Trophoblast cell (in vitro differentiated cells and primary cell): ENCODE data around the gene SPDYC.

Experiments used
- DNase-seq, 2 donors: peaks; one replicate each; pipeline ENCODE4 v3.0.0-alpha.2; 2016
- H2AFZ ChIP-seq: 2 replicates; pipeline ENCODE4 v1.6.1; 2013; ENCODE audit warnings: low read length, moderate library complexity, mild to moderate bottlenecking; ENCODE audit not compliant: insufficient read depth, poor library complexity
- H2AK5ac ChIP-seq: 2 replicates; pipeline ENCODE4 v1.6.1; 2013; ENCODE audit warnings: mild to moderate bottlenecking, low read length
- H2BK120ac ChIP-seq: 2 replicates; pipeline ENCODE4 v1.6.1; 2013; ENCODE audit warnings: low read length, mild to moderate bottlenecking, moderate library complexity; ENCODE audit not compliant: insufficient read depth, poor library complexity
- H2BK12ac ChIP-seq: 2 replicates; pipeline ENCODE4 v1.6.1; 2013; ENCODE audit warnings: mild to moderate bottlenecking, low read length, moderate library complexity
- H2BK5ac ChIP-seq: 2 replicates; pipeline ENCODE4 v1.6.1; 2013; ENCODE audit warnings: low read length, low read depth, moderate library complexity, mild to moderate bottlenecking; ENCODE audit not compliant: poor library complexity
- H3K14ac ChIP-seq: 2 replicates; pipeline ENCODE4 v1.6.1; 2013; ENCODE audit warnings: mild to moderate bottlenecking, low read length
- H3K18ac ChIP-seq: 2 replicates; pipeline ENCODE4 v1.6.1; 2013; ENCODE audit warnings: mild to moderate bottlenecking, low read length
- H3K23ac ChIP-seq: 2 replicates; pipeline ENCODE4 v1.6.1; 2013; ENCODE audit warnings: low read length
- H3K27ac ChIP-seq: 2 replicates; pipeline ENCODE4 v1.5.1; 2013; ENCODE audit warnings: low read depth, mild to moderate bottlenecking, inconsistent platforms, low read length, moderate library complexity
- H3K27me3 ChIP-seq: 2 replicates; pipeline ENCODE4 v1.6.1; 2013; ENCODE audit warnings: inconsistent platforms, mild to moderate bottlenecking, low read length, moderate library complexity; ENCODE audit not compliant: insufficient read depth
- H3K36me3 ChIP-seq, 2 experiments: 1 replicate in 1 of 2; 2 replicates in 1 of 2; pipeline ENCODE4 v1.6.1; 2013; ENCODE audit warnings: low read length in 2 of 2, mild to moderate bottlenecking in 2 of 2, moderate library complexity in 1 of 2; ENCODE audit not compliant: insufficient read depth in 2 of 2, control insufficient read depth in 1 of 2
- H3K4ac ChIP-seq: 2 replicates; pipeline ENCODE4 v1.6.1; 2013; ENCODE audit warnings: low read depth, mild to moderate bottlenecking, low read length, moderate library complexity
- H3K4me1 ChIP-seq, 2 experiments: 1 replicate in 1 of 2; 2 replicates in 1 of 2; pipeline ENCODE4 v1.6.1; 2013; ENCODE audit warnings: low read length in 2 of 2, mild to moderate bottlenecking in 2 of 2, moderate library complexity in 1 of 2; ENCODE audit not compliant: insufficient read depth in 2 of 2, control insufficient read depth in 1 of 2
- H3K4me2 ChIP-seq: 2 replicates; pipeline ENCODE4 v1.6.1; 2013; ENCODE audit warnings: inconsistent platforms, mild to moderate bottlenecking, low read length, moderate library complexity
- H3K4me3 ChIP-seq: 2 replicates; pipeline ENCODE4 v1.5.1; 2013; ENCODE audit warnings: mild to moderate bottlenecking, low read depth, low read length, inconsistent platforms
- H3K79me1 ChIP-seq: one replicate; pipeline ENCODE4 v1.6.1; 2013; ENCODE audit warnings: low read length
- H3K79me2 ChIP-seq: 2 replicates; pipeline ENCODE4 v1.6.1; 2013; ENCODE audit warnings: low read length, mild to moderate bottlenecking; ENCODE audit not compliant: control insufficient read depth, insufficient read depth, poor library complexity
- H3K9ac ChIP-seq: 2 replicates; pipeline ENCODE4 v1.6.1; 2013; ENCODE audit warnings: mild to moderate bottlenecking, low read length
- H3K9me3 ChIP-seq: 2 replicates; pipeline ENCODE4 v1.6.1; 2013; ENCODE audit warnings: low read depth, mild to moderate bottlenecking, control low read depth, inconsistent platforms, low read length; ENCODE audit not compliant: insufficient read depth
- H4K12ac ChIP-seq: 2 replicates; pipeline ENCODE4 v1.6.1; 2013; ENCODE audit warnings: low read depth, mild to moderate bottlenecking, low read length, moderate library complexity
- H4K8ac ChIP-seq: 2 replicates; pipeline ENCODE4 v1.6.1; 2013; ENCODE audit warnings: low read depth, mild to moderate bottlenecking, low read length, moderate library complexity
- H4K91ac ChIP-seq: one replicate; pipeline ENCODE4 v1.6.1; 2013; ENCODE audit warnings: low read depth, mild to moderate bottlenecking, low read length, moderate library complexity
- WGBS: extraction: QIAGEN DNeasy Blood & Tissue Kit; methylation state at CpG from one replicate; pipeline ENCODE4 v1.1.7; 2013; ENCODE audit warnings: missing lambda C conversion rate; ENCODE audit not compliant: insufficient read length, insufficient coverage; ENCODE audit errors: extremely low coverage; 5-methylcytosine and 5-hydroxymethylcytosine counted together

Gene SPDYC

DNA sequence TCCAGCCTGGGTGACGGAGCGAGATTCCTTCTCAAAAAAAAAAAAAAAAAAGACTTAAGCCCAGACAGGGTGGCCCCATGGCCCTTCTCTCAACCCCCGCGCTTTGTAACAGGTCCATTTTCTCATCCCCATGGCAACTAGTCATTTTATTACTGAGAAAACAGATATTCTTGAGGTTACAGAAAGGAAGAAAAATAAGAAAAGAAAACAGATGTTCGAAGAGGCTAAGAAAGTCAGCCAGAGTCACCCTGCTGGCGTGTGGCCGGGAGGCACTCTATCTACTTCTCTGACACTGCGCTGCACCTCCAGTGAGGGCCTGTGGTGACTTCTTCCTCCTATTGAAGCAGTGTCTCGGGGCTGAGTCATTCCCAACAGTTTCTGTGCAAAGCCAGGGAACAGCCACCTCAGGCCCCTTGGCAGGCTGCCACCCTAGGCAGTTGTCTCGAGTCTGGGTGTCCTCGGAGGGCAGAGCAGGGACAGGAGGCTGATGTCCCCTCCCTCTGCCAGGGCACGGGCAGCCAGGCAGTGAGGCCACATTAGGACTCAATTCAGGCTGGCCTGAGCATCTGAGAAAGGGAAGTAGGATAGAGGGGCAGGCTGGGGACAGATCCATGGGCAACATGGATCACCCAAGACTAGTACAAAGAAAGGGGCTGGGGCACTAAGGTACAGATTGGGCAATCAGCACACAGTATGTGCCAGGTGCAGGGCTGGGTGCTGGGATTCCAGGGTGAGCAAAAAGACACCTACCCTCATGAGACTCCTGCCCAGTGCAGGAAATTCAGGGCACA, 19.3 kb upstream of the SPDYC start:
- no peak overlapping the region for H3K4me3 ChIP-seq
- no peak overlapping the region for H2BK120ac ChIP-seq
- H3K4ac ChIP-seq, result no peak overlapping the region
- H3K36me3 ChIP-seq, result no peaks in the 10 kb centered on the region
- H3K79me1 ChIP-seq, result no peaks in the 10 kb centered on the region
- no peaks in the 10 kb centered on the region for H3K27me3 ChIP-seq
- DNase-seq, result peak; percentile 52 to 61
- no peak overlapping the region for H2AK5ac ChIP-seq
- no peak overlapping the region for H4K8ac ChIP-seq
- H2AFZ ChIP-seq, result no peak overlapping the region
- no peaks in the 10 kb centered on the region for H3K4me1 ChIP-seq
- peaks cover 2% of the 10 kb centered on the region for H3K9me3 ChIP-seq
- H2BK5ac ChIP-seq, result no peak overlapping the region
- H3K79me2 ChIP-seq, result no peaks in the 10 kb centered on the region
- no peak overlapping the region for H3K9ac ChIP-seq
- no peak overlapping the region for H3K14ac ChIP-seq
- H3K23ac ChIP-seq, result no peak overlapping the region
- no peak overlapping the region for H4K91ac ChIP-seq
- no CpG with 5 or more reads among the region's 12 CpGs for WGBS
- H4K12ac ChIP-seq, result no peak overlapping the region
- no peak overlapping the region for H3K27ac ChIP-seq
- no peak overlapping the region for H3K18ac ChIP-seq
- H2BK12ac ChIP-seq, result no peak overlapping the region
- H3K4me2 ChIP-seq, result no peak overlapping the region

DNA sequence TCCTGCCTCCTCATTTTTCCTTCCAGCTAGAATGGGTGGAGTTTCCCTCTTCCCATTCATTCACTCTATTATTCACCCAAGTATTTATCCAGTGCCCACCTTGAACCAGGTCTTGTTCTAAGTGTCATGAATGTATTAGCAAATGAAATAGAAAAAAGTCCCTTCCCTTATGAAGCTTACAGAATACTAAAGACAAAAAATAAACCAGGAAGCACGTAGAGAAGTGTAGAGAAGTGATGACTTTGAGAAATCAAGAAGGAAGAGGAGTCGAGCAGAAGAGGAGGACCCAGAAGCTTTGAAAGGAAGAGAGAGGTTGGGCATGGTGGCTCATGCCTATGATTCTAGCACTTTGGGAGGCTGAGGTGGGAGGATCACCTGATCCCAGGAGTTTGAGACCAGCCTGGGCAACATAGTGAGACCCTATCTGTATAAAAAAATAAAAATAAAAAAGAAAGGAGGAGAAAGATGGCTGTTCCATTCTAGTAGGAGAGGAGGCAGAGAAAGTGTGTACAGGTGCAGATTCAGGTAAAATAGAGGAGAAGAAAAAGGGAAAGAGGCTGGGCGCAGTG, 18.6 kb upstream of the SPDYC start:
- Histone ChIP-seq H3K4me2 (no peak overlapping the region), H3K23ac (no peak overlapping the region), H3K4me1 (no peaks in the 10 kb centered on the region), H3K4me3 (no peak overlapping the region), H3K18ac (no peak overlapping the region), H3K79me1 (no peaks in the 10 kb centered on the region), H2BK5ac (no peak overlapping the region), H3K4ac (no peak overlapping the region), H3K36me3 (no peaks in the 10 kb centered on the region), H3K9ac (no peak overlapping the region), H2BK120ac (no peak overlapping the region), H3K27me3 (no peaks in the 10 kb centered on the region), H4K91ac (no peak overlapping the region), H3K79me2 (no peaks in the 10 kb centered on the region), H2BK12ac (no peak overlapping the region), H4K12ac (no peak overlapping the region), H4K8ac (no peak overlapping the region), H2AFZ (no peak overlapping the region), H2AK5ac (no peak overlapping the region), H3K9me3 (peaks cover 2% of the 10 kb centered on the region), H3K14ac (no peak overlapping the region), H3K27ac (no peak overlapping the region)
- DNase-seq, result no peak
- no CpG with 5 or more reads among the region's 3 CpGs for WGBS

DNA sequence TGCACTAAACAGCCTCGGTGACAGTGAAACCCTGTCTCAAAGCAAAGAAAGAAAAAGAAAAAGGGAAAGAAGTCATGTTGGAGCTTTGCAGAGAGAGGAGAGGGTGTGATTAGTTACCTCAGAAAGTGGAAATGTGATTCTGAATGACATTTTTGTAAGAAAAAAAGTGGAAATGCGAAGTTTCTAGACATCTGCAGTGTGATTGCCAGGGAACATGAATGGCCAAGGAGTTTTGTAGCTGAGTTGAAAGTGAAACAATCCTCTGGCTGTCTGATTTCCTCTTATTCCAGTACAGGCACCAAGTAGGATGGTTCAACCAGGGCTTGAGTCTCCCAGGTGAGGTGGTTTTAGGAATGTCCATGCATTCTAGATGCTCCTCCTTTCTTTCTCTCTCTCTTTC, 17.9 kb upstream of the SPDYC start:
- H3K27me3 ChIP-seq, result no peaks in the 10 kb centered on the region
- H3K4ac ChIP-seq, result no peak overlapping the region
- no peak overlapping the region for H3K18ac ChIP-seq
- H3K4me2 ChIP-seq, result no peak overlapping the region
- no peak overlapping the region for H3K23ac ChIP-seq
- no peak for DNase-seq
- no peak overlapping the region for H3K14ac ChIP-seq
- no peak overlapping the region for H2BK120ac ChIP-seq
- H3K79me2 ChIP-seq, result no peaks in the 10 kb centered on the region
- H3K4me1 ChIP-seq, result no peaks in the 10 kb centered on the region
- no peak overlapping the region for H3K27ac ChIP-seq
- no peak overlapping the region for H4K91ac ChIP-seq
- H4K12ac ChIP-seq, result no peak overlapping the region
- no peak overlapping the region for H2AK5ac ChIP-seq
- H3K79me1 ChIP-seq, result no peaks in the 10 kb centered on the region
- H3K9me3 ChIP-seq, result no peaks in the 10 kb centered on the region
- no peak overlapping the region for H2AFZ ChIP-seq
- H2BK12ac ChIP-seq, result no peak overlapping the region
- H3K4me3 ChIP-seq, result no peak overlapping the region
- no peak overlapping the region for H4K8ac ChIP-seq
- WGBS, result no CpG with 5 or more reads among the region's 2 CpGs
- no peak overlapping the region for H2BK5ac ChIP-seq
- H3K9ac ChIP-seq, result no peak overlapping the region
- no peaks in the 10 kb centered on the region for H3K36me3 ChIP-seq

DNA sequence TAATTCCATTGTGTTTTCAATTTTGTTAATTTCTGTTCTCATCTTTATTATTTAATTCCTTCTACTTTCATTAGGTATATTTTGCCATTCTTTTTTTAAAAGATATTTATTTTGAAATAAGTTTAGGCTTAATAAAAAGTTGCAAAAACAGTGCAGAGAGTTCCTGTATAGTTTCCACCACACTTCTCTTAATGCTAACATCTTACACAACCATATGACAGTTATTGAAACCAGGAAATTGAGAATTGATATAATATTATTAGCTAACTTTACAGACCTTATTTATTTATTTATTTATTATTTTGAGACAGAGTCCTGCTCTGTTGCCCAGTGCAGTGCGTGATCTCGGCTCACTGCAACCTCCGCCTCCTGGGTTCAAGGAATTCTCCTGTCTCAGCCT, 13.8 kb upstream of the SPDYC start:
- H3K18ac ChIP-seq, result no peak overlapping the region
- no peak overlapping the region for H3K27ac ChIP-seq
- no peak overlapping the region for H4K91ac ChIP-seq
- H2BK120ac ChIP-seq, result no peak overlapping the region
- H3K4ac ChIP-seq, result no peak overlapping the region
- no peak overlapping the region for H4K8ac ChIP-seq
- no peak for DNase-seq
- H3K4me1 ChIP-seq, result peaks cover 2% of the 10 kb centered on the region in 2 experiments
- H2BK12ac ChIP-seq, result no peak overlapping the region
- H3K14ac ChIP-seq, result no peak overlapping the region
- no peak overlapping the region for H4K12ac ChIP-seq
- no peak overlapping the region for H3K4me3 ChIP-seq
- H3K79me2 ChIP-seq, result no peaks in the 10 kb centered on the region
- WGBS, result no CpG with 5 or more reads among the region's 3 CpGs
- H2AFZ ChIP-seq, result no peak overlapping the region
- no peak overlapping the region for H2BK5ac ChIP-seq
- no peak overlapping the region for H3K9ac ChIP-seq
- no peaks in the 10 kb centered on the region for H3K79me1 ChIP-seq
- no peaks in the 10 kb centered on the region for H3K27me3 ChIP-seq
- no peaks in the 10 kb centered on the region for H3K9me3 ChIP-seq
- H2AK5ac ChIP-seq, result no peak overlapping the region
- H3K23ac ChIP-seq, result no peak overlapping the region
- no peak overlapping the region for H3K4me2 ChIP-seq
- H3K36me3 ChIP-seq, result no peaks in the 10 kb centered on the region
